ENCODE measurements around the gene RPL13A. TPM values are rescaled to one million over a fixed set of nuclear protein-coding genes. Genes with fewer than 3 reads are reported as not detected.

RPL13A gene
- total and polyA plus RNA-seq, 2 of the 13 experiments (the other 11 are each of a cell fraction or from before 2014, with no cell fraction given): 2,601 to 3,407 TPM

- TF ChIP-seq KMT2B (CRISPR knock-in tag; IDR thresholded peaks at IDR 0.05) (peak; percentile 78; the same call in 1 of the 2 replicates), GLMP (CRISPR knock-in tag; IDR thresholded peaks at IDR 0.05; ENCODE audit: borderline replicate concordance) (no peak), ZNF441 (CRISPR knock-in tag; IDR thresholded peaks at IDR 0.05; ENCODE audit: borderline replicate concordance) (0 out of 2 replicates have a peak, but pooled peaks have one; percentile 52), THAP8 (CRISPR knock-in tag; IDR thresholded peaks at IDR 0.05; ENCODE audit: borderline replicate concordance) (no peak), HMG20A (CRISPR knock-in tag; IDR thresholded peaks at IDR 0.05; ENCODE audit: borderline replicate concordance) (no peak), MXD3 (CRISPR knock-in tag; IDR thresholded peaks at IDR 0.05) (no peak), DRAP1 (CRISPR knock-in tag; IDR thresholded peaks at IDR 0.05) (peak; percentile 78), SIX1 (CRISPR knock-in tag; IDR thresholded peaks at IDR 0.05; ENCODE audit: borderline replicate concordance) (no peak), PBX2 (CRISPR knock-in tag; IDR thresholded peaks at IDR 0.05) (peak; percentile 80), ZC3H13 (CRISPR knock-in tag; IDR thresholded peaks at IDR 0.05) (no peak), ZBTB7B (CRISPR knock-in tag; IDR thresholded peaks at IDR 0.05) (0 out of 2 replicates have a peak, but pooled peaks have one; percentile 26), ZNF501 (CRISPR knock-in tag; IDR thresholded peaks at IDR 0.05) (peak; percentile 69; the same call in 1 of the 2 replicates), ZBTB25 (CRISPR knock-in tag; IDR thresholded peaks at IDR 0.05) (peak; percentile 60; the same call in 1 of the 2 replicates), FOXK2 (IDR thresholded peaks at IDR 0.05) (peak; percentile 97), SPEN (CRISPR knock-in tag; IDR thresholded peaks at IDR 0.05; ENCODE audit: low read depth) (peak; percentile 75), ESRRA (CRISPR knock-in tag; IDR thresholded peaks at IDR 0.05; ENCODE audit: low read depth) (no peak), DNMT3B (CRISPR knock-in tag; conservative IDR thresholded peaks at IDR 0.05) (0 out of 2 replicates have a peak, but pooled peaks have one; percentile 25), SP140L (CRISPR knock-in tag; IDR thresholded peaks at IDR 0.05; ENCODE audit: borderline replicate concordance) (no peak), ZNF790 (CRISPR knock-in tag; IDR thresholded peaks at IDR 0.05; ENCODE audit: borderline replicate concordance) (no peak), GRHL1 (CRISPR knock-in tag; conservative IDR thresholded peaks at IDR 0.05) (no peak)
Measured at GRCh38 chr19:49451430-49452181, 35.8 kb upstream of the RPL13A start, which contains the start of gene PIH1D1 (continued).

All from HepG2 (cell line).